GM23338 (cell line): ENCODE measurements around the gene HJV. TPM values are rescaled to one million over a fixed set of nuclear protein-coding genes. Genes with fewer than 3 reads are reported as not detected.

Experiments used
- ATAC-seq: fragments of 200-7000 bp; cut with Tn5 transposase; 3 replicates; pipeline ENCODE4 v1.9.1; 2020
- DNase-seq: peaks from one replicate; pipeline ENCODE4 v3.0.0-alpha.2; 2015; ENCODE audit warnings: low spot score
- H2AFZ ChIP-seq: fragments of 200-600 bp; sonication (generic); 2 replicates; pipeline ENCODE4 v1.8.0; 2016; ENCODE audit warnings: antibody characterized with exemption, mild to moderate bottlenecking, moderate library complexity
- H3F3A ChIP-seq: fragments of 200-600 bp; sonication (generic); replicated peaks from 2 replicates; pipeline ENCODE4 v1.8.0; 2017; ENCODE audit warnings: antibody characterized with exemption, mixed run types, low read depth
- H3K27ac ChIP-seq: fragments of 200-600 bp; sonication (generic); 2 replicates; pipeline ENCODE4 v1.6.1; 2016; ENCODE audit warnings: low read depth
- H3K27me3 ChIP-seq: fragments of 200-600 bp; sonication (generic); 2 replicates; pipeline ENCODE4 v1.8.0; 2016; ENCODE audit warnings: mild to moderate bottlenecking, mixed run types, moderate library complexity; ENCODE audit not compliant: insufficient read depth
- H3K36me3 ChIP-seq: fragments of 200-600 bp; sonication (generic); 2 replicates; pipeline ENCODE4 v1.8.0; 2016; ENCODE audit warnings: mild to moderate bottlenecking; ENCODE audit not compliant: insufficient read depth
- H3K4me1 ChIP-seq: fragments of 200-600 bp; sonication (generic); 2 replicates; pipeline ENCODE4 v1.8.0; 2016; ENCODE audit warnings: mild to moderate bottlenecking, moderate library complexity; ENCODE audit not compliant: insufficient read depth
- H3K4me2 ChIP-seq: fragments of 200-600 bp; sonication (generic); 2 replicates; pipeline ENCODE4 v1.7.1; 2017; ENCODE audit warnings: mixed run types
- H3K4me3 ChIP-seq: fragments of 200-600 bp; sonication (generic); 2 replicates; pipeline ENCODE4 v1.6.1; 2016; ENCODE audit warnings: mixed run types
- H3K79me2 ChIP-seq: fragments of 200-600 bp; sonication (generic); replicated peaks from 2 replicates; pipeline ENCODE4 v1.8.0; 2017; ENCODE audit warnings: mild to moderate bottlenecking; ENCODE audit not compliant: insufficient read depth
- H3K9me2 ChIP-seq: fragments of 200-600 bp; sonication (generic); 2 replicates; pipeline ENCODE4 v1.8.0; 2017; ENCODE audit not compliant: insufficient read depth
- H4K20me1 ChIP-seq: fragments of 200-600 bp; sonication (generic); replicated peaks from 2 replicates; pipeline ENCODE4 v1.8.0; 2017; ENCODE audit warnings: mild to moderate bottlenecking; ENCODE audit not compliant: insufficient read depth
- H3K27ac Mint-ChIP-seq: 2 replicates; pipeline ENCODE4 v1.8.0; 2020; ENCODE audit warnings: inconsistent platforms, mild to moderate bottlenecking, moderate library complexity, mixed read lengths
- H3K27me3 Mint-ChIP-seq: 3 replicates; pipeline ENCODE4 v1.8.0; 2022; ENCODE audit warnings: low read depth, mild to moderate bottlenecking, moderate library complexity, mixed read lengths, inconsistent platforms; ENCODE audit not compliant: insufficient read depth, poor library complexity
- H3K36me3 Mint-ChIP-seq: 3 replicates; pipeline ENCODE4 v1.8.0; 2021; ENCODE audit warnings: low read depth, mild to moderate bottlenecking, inconsistent platforms, moderate library complexity, mixed read lengths
- H3K4me1 Mint-ChIP-seq: 3 replicates; pipeline ENCODE4 v1.8.0; 2020; ENCODE audit warnings: mild to moderate bottlenecking, inconsistent platforms, mixed read lengths
- H3K4me3 Mint-ChIP-seq: 3 replicates; pipeline ENCODE4 v1.8.0; 2021; ENCODE audit warnings: moderate library complexity, mild to moderate bottlenecking, inconsistent platforms, mixed read lengths
- H3K9me3 Mint-ChIP-seq: 3 replicates; pipeline ENCODE4 v1.8.0; 2020; ENCODE audit warnings: moderate library complexity, mild to moderate bottlenecking, inconsistent platforms, mixed read lengths
- CREB1 ChIP-seq: fragments of 250-450 bp; sonication (Bioruptor Pico); IDR thresholded peaks from 2 replicates; pipeline ENCODE4 v1.5.0; 2020; ENCODE audit warnings: low read depth, mild to moderate bottlenecking, moderate library complexity
- EZH2 ChIP-seq: fragments of 200-600 bp; sonication (generic); IDR thresholded peaks from one replicate; pipeline ENCODE4 v1.8.0; 2017; ENCODE audit warnings: antibody characterized with exemption, mild to moderate bottlenecking, low read depth; ENCODE audit not compliant: unreplicated experiment
- EZH2phosphoT487 ChIP-seq: fragments of 200-600 bp; sonication (generic); IDR thresholded peaks from one replicate; pipeline ENCODE4 v1.8.1; 2018; ENCODE audit warnings: antibody characterized with exemption; ENCODE audit not compliant: unreplicated experiment
- JUNB ChIP-seq: IDR thresholded peaks from one replicate; pipeline ENCODE4 v1.6.1; 2016; ENCODE audit warnings: antibody characterized with exemption; ENCODE audit not compliant: unreplicated experiment
- NANOG ChIP-seq: IDR thresholded peaks from 2 replicates; pipeline ENCODE4 v1.6.1; 2016; ENCODE audit warnings: antibody characterized with exemption, borderline replicate concordance
- POLR2AphosphoS5 ChIP-seq: IDR thresholded peaks from 2 replicates; pipeline ENCODE4 v1.6.1; 2016; ENCODE audit warnings: antibody characterized with exemption, low read depth
- STAT1 ChIP-seq: IDR thresholded peaks from one replicate; pipeline ENCODE4 v1.6.1; 2016; ENCODE audit warnings: antibody characterized with exemption; ENCODE audit not compliant: unreplicated experiment
- ZNF114 ChIP-seq: fragments of 250-450 bp; sonication (Bioruptor Pico); IDR thresholded peaks from 2 replicates; pipeline ENCODE4 v1.5.0; 2020; ENCODE audit warnings: mild to moderate bottlenecking, moderate library complexity
- ZNF331 ChIP-seq: fragments of 250-450 bp; sonication (Bioruptor Pico); IDR thresholded peaks from 2 replicates; pipeline ENCODE4 v1.5.0; 2020; ENCODE audit warnings: low read depth, mild to moderate bottlenecking, moderate library complexity
- ZNF462 ChIP-seq: fragments of 250-450 bp; sonication (Bioruptor Pico); IDR thresholded peaks from 2 replicates; pipeline ENCODE4 v1.5.0; 2020; ENCODE audit warnings: mild to moderate bottlenecking, moderate library complexity
- polyA plus RNA-seq: library from polyadenylated mRNA; unstranded; fragments of >200 nt; fragmentation: Nextera tagmentation; extraction: Ambion mirVana; gene quantifications from 2 replicates; pipeline ENCODE4 v1.2.1, GENCODE V29; 2016
- total RNA-seq: library from RNA; depleted of rRNA; stranded (reverse); fragments of >200 nt; shearing (Covaris generic); gene quantifications from 2 replicates; pipeline ENCODE4 v1.2.3, GENCODE V29; 2014
- TF ChIP-seq, protein P1 (sequence below): IDR thresholded peaks from 2 replicates; pipeline ENCODE4 v1.6.1; 2016; ENCODE audit warnings: antibody characterized with exemption
- TF ChIP-seq, protein P2 (sequence below), 2 experiments: fragments of 200-600 bp in 1 of 2; sonication (generic) in 1 of 2; conservative IDR thresholded peaks; 2 replicates each; pipeline versions ENCODE4 v1.5.1 to v1.6.1; 2016 to 2017; ENCODE audit warnings: antibody characterized with exemption in 2 of 2, low read depth in 2 of 2, mild to moderate bottlenecking in 2 of 2, moderate library complexity in 1 of 2

The HJV gene
- total and polyA plus RNA-seq, 2 experiments from 2014 or later, result 0.42 to 0.45 TPM

- H3K27me3 ChIP-seq, result no peaks in the 10 kb centered on the region
- Mint-ChIP-seq H3K9me3 (no peaks in the 10 kb centered on the region), H3K36me3 (no peaks in the 10 kb centered on the region), H3K4me3 (no peak overlapping the region), H3K27ac (no peak overlapping the region), H3K4me1 (peaks cover 3% of the 10 kb centered on the region; the same call in 2 of the 3 replicates), H3K27me3 (peaks cover 6% of the 10 kb centered on the region)
- no peaks in the 10 kb centered on the region for H3K79me2 ChIP-seq
- no peaks in the 10 kb centered on the region for H4K20me1 ChIP-seq
- H2AFZ ChIP-seq, result no peak overlapping the region
- no peaks in the 10 kb centered on the region for H3K4me1 ChIP-seq
- no peak overlapping the region for H3K4me3 ChIP-seq
- no peak for DNase-seq
- H3K9me2 ChIP-seq, result no peaks in the 10 kb centered on the region
- no peak overlapping the region for H3K4me2 ChIP-seq
- no peaks in the 10 kb centered on the region for H3F3A ChIP-seq
- no peak for ATAC-seq
- no peaks in the 10 kb centered on the region for H3K36me3 ChIP-seq
- TF ChIP-seq CREB1 (no peak), JUNB (no peak)
- H3K27ac ChIP-seq, result no peak overlapping the region
Observed at GRCh38 chr1:146007489-146008133, 13.9 kb downstream of the HJV start.

- no peaks in the 10 kb centered on the region for H3K36me3 ChIP-seq
- no peaks in the 10 kb centered on the region for H3K9me2 ChIP-seq
- no peaks in the 10 kb centered on the region for H4K20me1 ChIP-seq
- H3K27ac Mint-ChIP-seq, result no peak overlapping the region
- H3K27me3 ChIP-seq, result no peaks in the 10 kb centered on the region
- H3K9me3 Mint-ChIP-seq, result no peaks in the 10 kb centered on the region
- no peaks in the 10 kb centered on the region for H3K79me2 ChIP-seq
- H3K4me3 ChIP-seq, result no peak overlapping the region
- H3K27ac ChIP-seq, result no peak overlapping the region
- H3K4me2 ChIP-seq, result no peak overlapping the region
- H2AFZ ChIP-seq, result no peak overlapping the region
- H3K27me3 Mint-ChIP-seq, result peaks cover 12% of the 10 kb centered on the region
- no peak overlapping the region for H3K4me3 Mint-ChIP-seq
- DNase-seq, result no peak
- H3K4me1 ChIP-seq, result peaks cover 29% of the 10 kb centered on the region
- peaks cover 26% of the 10 kb centered on the region for H3K4me1 Mint-ChIP-seq
- H3K36me3 Mint-ChIP-seq, result no peaks in the 10 kb centered on the region
- no peak for ATAC-seq
- peaks cover 5% of the 10 kb centered on the region; the same call in 1 of the 2 replicates for H3F3A ChIP-seq
- TF ChIP-seq ZNF114 (CRISPR knock-in tag) (no peak), JUNB (no peak), ZNF462 (no peak), STAT1 (no peak), CREB1 (no peak), EZH2phosphoT487 (no peak), EZH2 (no peak), ZNF331 (CRISPR knock-in tag) (no peak), POLR2AphosphoS5 (no peak), NANOG (no peak)
- TF ChIP-seq, protein P1, sequence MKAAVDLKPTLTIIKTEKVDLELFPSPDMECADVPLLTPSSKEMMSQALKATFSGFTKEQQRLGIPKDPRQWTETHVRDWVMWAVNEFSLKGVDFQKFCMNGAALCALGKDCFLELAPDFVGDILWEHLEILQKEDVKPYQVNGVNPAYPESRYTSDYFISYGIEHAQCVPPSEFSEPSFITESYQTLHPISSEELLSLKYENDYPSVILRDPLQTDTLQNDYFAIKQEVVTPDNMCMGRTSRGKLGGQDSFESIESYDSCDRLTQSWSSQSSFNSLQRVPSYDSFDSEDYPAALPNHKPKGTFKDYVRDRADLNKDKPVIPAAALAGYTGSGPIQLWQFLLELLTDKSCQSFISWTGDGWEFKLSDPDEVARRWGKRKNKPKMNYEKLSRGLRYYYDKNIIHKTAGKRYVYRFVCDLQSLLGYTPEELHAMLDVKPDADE, result no peak
- TF ChIP-seq, protein P2, sequence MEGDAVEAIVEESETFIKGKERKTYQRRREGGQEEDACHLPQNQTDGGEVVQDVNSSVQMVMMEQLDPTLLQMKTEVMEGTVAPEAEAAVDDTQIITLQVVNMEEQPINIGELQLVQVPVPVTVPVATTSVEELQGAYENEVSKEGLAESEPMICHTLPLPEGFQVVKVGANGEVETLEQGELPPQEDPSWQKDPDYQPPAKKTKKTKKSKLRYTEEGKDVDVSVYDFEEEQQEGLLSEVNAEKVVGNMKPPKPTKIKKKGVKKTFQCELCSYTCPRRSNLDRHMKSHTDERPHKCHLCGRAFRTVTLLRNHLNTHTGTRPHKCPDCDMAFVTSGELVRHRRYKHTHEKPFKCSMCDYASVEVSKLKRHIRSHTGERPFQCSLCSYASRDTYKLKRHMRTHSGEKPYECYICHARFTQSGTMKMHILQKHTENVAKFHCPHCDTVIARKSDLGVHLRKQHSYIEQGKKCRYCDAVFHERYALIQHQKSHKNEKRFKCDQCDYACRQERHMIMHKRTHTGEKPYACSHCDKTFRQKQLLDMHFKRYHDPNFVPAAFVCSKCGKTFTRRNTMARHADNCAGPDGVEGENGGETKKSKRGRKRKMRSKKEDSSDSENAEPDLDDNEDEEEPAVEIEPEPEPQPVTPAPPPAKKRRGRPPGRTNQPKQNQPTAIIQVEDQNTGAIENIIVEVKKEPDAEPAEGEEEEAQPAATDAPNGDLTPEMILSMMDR (conservative IDR thresholded peaks at IDR 0.05; ENCODE audit: low read depth in 2 of 2), result no peak
Observed at GRCh38 chr1:146001709-146002108, 19.8 kb downstream of the HJV start.
